ENCODE results near the gene GPR78. TPM values are rescaled to one million over a fixed set of nuclear protein-coding genes. Genes with fewer than 3 reads are reported as not detected.

The GPR78 gene
- total RNA-seq, 1 donor from 2014 or later, result not detected

DNA sequence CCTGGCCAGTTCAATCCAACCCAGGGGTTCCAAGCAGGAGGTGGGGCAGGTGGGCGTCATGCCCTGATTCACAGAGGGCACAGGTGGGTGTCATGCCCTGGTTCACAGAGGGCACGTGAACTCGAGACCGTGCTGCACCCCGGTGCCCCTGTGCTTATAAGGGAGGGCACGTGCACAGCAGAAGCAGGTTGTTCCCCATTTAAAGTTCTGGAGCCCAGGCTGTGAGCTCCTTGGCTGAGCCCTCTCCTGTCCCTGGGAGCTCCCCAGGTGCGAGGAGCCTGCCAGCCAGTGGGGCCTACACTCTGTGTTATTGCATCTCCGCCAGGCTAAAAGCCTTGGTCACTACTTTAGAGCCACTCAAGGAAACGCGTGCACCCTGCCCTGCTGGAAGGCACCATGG is 9.1 kb downstream of the GPR78 start:
- H3K27me3 Mint-ChIP-seq, result peaks cover 32% of the 10 kb centered on the region
- TF ChIP-seq, protein P1, sequence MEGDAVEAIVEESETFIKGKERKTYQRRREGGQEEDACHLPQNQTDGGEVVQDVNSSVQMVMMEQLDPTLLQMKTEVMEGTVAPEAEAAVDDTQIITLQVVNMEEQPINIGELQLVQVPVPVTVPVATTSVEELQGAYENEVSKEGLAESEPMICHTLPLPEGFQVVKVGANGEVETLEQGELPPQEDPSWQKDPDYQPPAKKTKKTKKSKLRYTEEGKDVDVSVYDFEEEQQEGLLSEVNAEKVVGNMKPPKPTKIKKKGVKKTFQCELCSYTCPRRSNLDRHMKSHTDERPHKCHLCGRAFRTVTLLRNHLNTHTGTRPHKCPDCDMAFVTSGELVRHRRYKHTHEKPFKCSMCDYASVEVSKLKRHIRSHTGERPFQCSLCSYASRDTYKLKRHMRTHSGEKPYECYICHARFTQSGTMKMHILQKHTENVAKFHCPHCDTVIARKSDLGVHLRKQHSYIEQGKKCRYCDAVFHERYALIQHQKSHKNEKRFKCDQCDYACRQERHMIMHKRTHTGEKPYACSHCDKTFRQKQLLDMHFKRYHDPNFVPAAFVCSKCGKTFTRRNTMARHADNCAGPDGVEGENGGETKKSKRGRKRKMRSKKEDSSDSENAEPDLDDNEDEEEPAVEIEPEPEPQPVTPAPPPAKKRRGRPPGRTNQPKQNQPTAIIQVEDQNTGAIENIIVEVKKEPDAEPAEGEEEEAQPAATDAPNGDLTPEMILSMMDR (IDR thresholded peaks at IDR 0.05), result no peak
- intact Hi-C loops (cut with micrococcal nuclease), result no loop called here
- H3K36me3 Mint-ChIP-seq (ENCODE audit: low read depth), result no peaks in the 10 kb centered on the region
- H3K4me1 Mint-ChIP-seq, result no peaks in the 10 kb centered on the region
- H3K9me3 Mint-ChIP-seq, result no peaks in the 10 kb centered on the region
- H3K27ac Mint-ChIP-seq, result no peak overlapping the region
- DNase-seq (no peak), ATAC-seq (ENCODE audit: low read depth) (no peak)
- CTCF ChIA-PET, result no interaction called here
- POLR2A ChIA-PET, result no interaction called here
- H3K4me3 Mint-ChIP-seq, result no peak overlapping the region

DNA sequence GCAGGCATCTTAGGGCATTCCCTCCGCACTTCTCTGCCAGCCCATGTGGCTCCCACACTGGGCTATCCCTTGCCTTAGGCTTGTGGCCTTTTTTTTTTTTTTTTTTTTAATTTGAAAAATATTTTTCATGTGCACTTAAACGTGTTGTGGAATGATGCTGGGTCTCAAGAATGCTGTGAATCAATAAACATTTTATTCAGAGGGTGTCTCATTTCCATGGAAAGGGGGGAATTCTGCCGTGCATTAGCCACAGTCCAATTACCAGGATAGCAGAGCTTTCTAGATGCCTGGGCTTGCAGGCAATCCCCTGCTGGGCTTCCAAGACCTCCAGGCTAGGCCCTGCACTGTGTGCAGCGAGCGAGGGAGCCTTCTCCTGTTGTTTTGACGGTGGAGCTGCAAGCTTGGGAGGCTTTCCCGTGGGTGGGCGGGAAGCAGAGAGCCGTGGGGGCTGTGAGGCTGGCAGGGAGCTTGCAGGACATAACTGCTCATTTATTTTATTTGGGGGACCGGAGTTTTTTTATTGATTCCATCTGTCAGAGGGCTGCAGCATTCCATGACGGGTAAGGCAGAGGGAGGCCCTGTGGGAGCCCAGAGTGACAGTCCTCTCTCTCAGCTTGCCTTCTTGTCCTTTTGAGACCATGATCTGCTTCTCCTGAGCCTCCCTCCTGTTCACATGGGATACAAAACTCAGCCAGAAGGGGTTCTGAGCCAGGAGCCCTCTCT is 9.8 kb downstream of the GPR78 start:
- Mint-ChIP-seq H3K27me3 (peaks cover 34% of the 10 kb centered on the region), H3K36me3 (ENCODE audit: low read depth) (no peaks in the 10 kb centered on the region), H3K4me3 (no peak overlapping the region), H3K4me1 (no peaks in the 10 kb centered on the region), H3K9me3 (no peaks in the 10 kb centered on the region), H3K27ac (no peak overlapping the region)
- ATAC-seq (ENCODE audit: low read depth) (no peak), DNase-seq (no peak)
- intact Hi-C loops (cut with micrococcal nuclease), result no loop called here
- TF ChIP-seq, protein P1 (IDR thresholded peaks at IDR 0.05), result no peak
- ChIA-PET POLR2A (no interaction called here), CTCF (no interaction called here)

DNA sequence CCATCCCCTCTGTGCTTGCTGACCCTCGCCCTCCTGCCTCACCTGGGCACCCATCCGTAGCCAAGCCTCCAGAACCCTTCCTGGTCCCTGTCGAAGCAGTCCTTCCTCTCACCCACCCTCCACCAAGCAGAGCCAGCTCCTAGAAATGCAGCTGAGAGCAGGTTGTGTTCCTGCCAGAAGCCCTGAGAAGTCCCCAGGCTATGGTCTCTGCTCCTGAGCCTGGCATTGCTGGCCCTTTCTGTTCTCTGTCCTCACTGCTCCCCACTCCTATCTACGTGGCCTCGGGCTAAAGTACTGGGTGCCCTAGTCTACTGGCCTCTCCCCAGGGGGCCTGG is 10.3 kb downstream of the GPR78 start:
- intact Hi-C loops (cut with micrococcal nuclease), result no loop called here
- ATAC-seq (ENCODE audit: low read depth) (no peak), DNase-seq (no peak)
- no peak overlapping the region for H3K4me3 Mint-ChIP-seq
- no peaks in the 10 kb centered on the region for H3K36me3 Mint-ChIP-seq (ENCODE audit: low read depth)
- H3K27me3 Mint-ChIP-seq, result peaks cover 34% of the 10 kb centered on the region
- ChIA-PET POLR2A (no interaction called here), CTCF (no interaction called here)
- no peaks in the 10 kb centered on the region for H3K4me1 Mint-ChIP-seq
- TF ChIP-seq, protein P1 (IDR thresholded peaks at IDR 0.05), result no peak
- H3K27ac Mint-ChIP-seq, result no peak overlapping the region
- H3K9me3 Mint-ChIP-seq, result no peaks in the 10 kb centered on the region

DNA sequence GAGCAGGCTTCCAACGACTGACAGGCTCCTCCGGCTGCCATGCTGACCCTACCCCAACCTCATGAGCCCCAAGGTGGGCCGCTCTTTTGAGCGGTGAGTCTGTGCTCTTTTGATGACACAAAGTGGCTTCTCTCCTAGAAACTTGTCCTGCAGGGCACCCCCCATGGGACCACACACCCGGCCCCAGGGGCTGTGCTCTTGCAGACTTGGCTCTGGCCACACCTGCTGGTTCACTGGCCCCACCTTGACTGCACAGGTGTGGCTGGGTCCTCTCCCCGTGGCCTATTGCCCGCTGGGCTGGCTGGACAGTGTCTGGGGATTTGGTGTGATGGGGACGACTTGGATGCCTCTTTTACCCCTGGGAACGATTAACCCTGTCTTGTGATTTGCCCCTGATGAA is 10.9 kb downstream of the GPR78 start:
- H3K9me3 Mint-ChIP-seq, result no peaks in the 10 kb centered on the region
- no peak overlapping the region for H3K27ac Mint-ChIP-seq
- intact Hi-C loops (cut with micrococcal nuclease), result no loop called here
- no peak for ATAC-seq (ENCODE audit: low read depth)
- H3K4me1 Mint-ChIP-seq, result no peaks in the 10 kb centered on the region
- H3K4me3 Mint-ChIP-seq, result no peak overlapping the region
- H3K36me3 Mint-ChIP-seq (ENCODE audit: low read depth), result no peaks in the 10 kb centered on the region
- no peak for DNase-seq
- ChIA-PET CTCF (no interaction called here), POLR2A (no interaction called here)
- TF ChIP-seq, protein P1 (IDR thresholded peaks at IDR 0.05), result no peak
- H3K27me3 Mint-ChIP-seq, result peaks cover 34% of the 10 kb centered on the region

DNA sequence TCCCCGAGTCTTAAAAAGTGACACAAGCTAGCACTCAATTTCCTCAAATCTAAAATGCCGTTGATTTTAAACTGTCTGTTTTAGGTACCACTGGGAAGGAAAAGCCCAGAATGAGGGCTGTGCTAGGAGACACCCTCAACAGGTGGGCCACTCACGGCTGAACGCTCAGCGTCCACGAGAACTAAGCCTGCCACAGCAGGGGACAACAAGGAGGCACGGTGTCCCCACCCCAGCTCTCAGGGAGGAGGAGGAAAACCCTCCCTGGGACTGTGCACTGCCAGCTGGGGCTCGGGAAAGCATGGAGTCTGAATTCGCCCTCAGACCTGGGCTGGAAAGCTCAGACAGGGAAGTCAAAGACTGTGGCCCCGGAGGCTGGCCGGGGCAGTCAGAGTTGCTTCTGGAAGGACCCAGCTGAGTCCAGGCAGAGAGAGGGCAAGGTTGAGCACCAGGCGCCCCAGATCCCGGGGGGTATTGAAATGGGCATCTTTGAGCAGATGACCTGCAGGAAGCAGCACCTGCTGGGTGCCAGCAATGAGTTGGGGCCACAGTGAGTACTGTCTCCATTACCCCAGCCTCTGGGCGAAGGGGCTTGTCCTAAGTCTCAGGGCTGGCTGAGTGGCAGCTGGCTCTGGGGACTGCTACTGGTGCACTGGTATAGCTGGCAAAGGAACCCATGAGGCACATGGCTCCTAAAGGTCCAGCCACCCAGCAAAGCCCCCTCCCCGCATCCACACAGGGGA is 11.6 kb downstream of the GPR78 start:
- no peaks in the 10 kb centered on the region for H3K4me1 Mint-ChIP-seq
- TF ChIP-seq, protein P1 (IDR thresholded peaks at IDR 0.05), result no peak
- peaks cover 30% of the 10 kb centered on the region for H3K27me3 Mint-ChIP-seq
- no peaks in the 10 kb centered on the region for H3K36me3 Mint-ChIP-seq (ENCODE audit: low read depth)
- H3K9me3 Mint-ChIP-seq, result no peaks in the 10 kb centered on the region
- no peak overlapping the region for H3K27ac Mint-ChIP-seq
- intact Hi-C loops (cut with micrococcal nuclease), result no loop called here
- ChIA-PET POLR2A (no interaction called here), CTCF (no interaction called here)
- no peak for ATAC-seq (ENCODE audit: low read depth)
- no peak for DNase-seq
- no peak overlapping the region for H3K4me3 Mint-ChIP-seq

Data from activated B cell treated with CpG ODN at 0.5 μM for 24 hours (primary cell).